ENCODE results near the gene CAV1. TPM values are rescaled to one million over a fixed set of nuclear protein-coding genes. Genes with fewer than 3 reads are reported as not detected.

The CAV1 gene
- total RNA-seq, 1 experiment from 2014 or later: 20.2 TPM

- Histone ChIP-seq H3K27me3 (ENCODE audit: insufficient read depth, low read length) (no peaks in the 10 kb centered on the region), H3K79me2 (ENCODE audit: insufficient read depth, low read length) (no peaks in the 10 kb centered on the region), H4K5ac (ENCODE audit: insufficient read length, low read depth, low read length) (no peak overlapping the region), H3K9me3 (ENCODE audit: control insufficient read depth, low read depth, low read length) (no peaks in the 10 kb centered on the region), H3K79me1 (ENCODE audit: insufficient read depth, low read depth, low read length, poor library complexity, severe bottlenecking) (no peaks in the 10 kb centered on the region), H2AFZ (ENCODE audit: low read length) (no peak overlapping the region), H2BK15ac (ENCODE audit: low read depth, low read length) (no peak overlapping the region), H4K20me1 (ENCODE audit: control insufficient read depth, insufficient read depth, insufficient read length) (no peaks in the 10 kb centered on the region), H2BK120ac (ENCODE audit: low read depth, low read length, poor library complexity, severe bottlenecking) (no peak overlapping the region), H3K4me2 (ENCODE audit: insufficient read depth, insufficient read length, low read length) (no peak overlapping the region), H2AK5ac (ENCODE audit: insufficient read length, low read length) (no peak overlapping the region), H3K9ac (ENCODE audit: extremely low read depth, insufficient read length, low read length) (no peak overlapping the region), H2BK5ac (ENCODE audit: insufficient read length, low read length) (no peak overlapping the region), H2BK20ac (ENCODE audit: low read depth, low read length, poor library complexity, severe bottlenecking) (no peak overlapping the region), H3K27ac (ENCODE audit: insufficient read length, low read depth, low read length) (no peak overlapping the region), H3K14ac (ENCODE audit: insufficient read depth, low read length) (no peak overlapping the region), H4K91ac (ENCODE audit: insufficient read length, low read depth, low read length) (no peak overlapping the region), H2BK12ac (ENCODE audit: insufficient read length, low read depth, low read length) (no peak overlapping the region), H3K56ac (ENCODE audit: insufficient read length, low read depth, low read length) (no peak overlapping the region), H4K8ac (replicated peaks; ENCODE audit: insufficient read length, low read depth, low read length) (no peak overlapping the region), H3K4ac (ENCODE audit: low read depth, low read length) (no peak overlapping the region), H3K23me2 (ENCODE audit: insufficient read length, low read depth, low read length, poor library complexity, severe bottlenecking) (no peaks in the 10 kb centered on the region), H3K23ac (ENCODE audit: insufficient read length, low read depth, low read length) (no peak overlapping the region), H3K18ac (ENCODE audit: insufficient read length, low read depth, low read length) (no peak overlapping the region), H3K4me1 (ENCODE audit: insufficient read depth, low read length) (no peaks in the 10 kb centered on the region; the same call in 1 of the 2 replicates), H3T11ph (ENCODE audit: low read length) (no peak overlapping the region)
- DNase-seq: no peak
- H3K27me3 Mint-ChIP-seq (ENCODE audit: low read depth): no peaks in the 10 kb centered on the region
- H3K27ac Mint-ChIP-seq: no peak overlapping the region
- no CpG with 5 or more reads among the region's 9 CpGs for WGBS (ENCODE audit: extremely low coverage, insufficient read length, low lambda C conversion rate)
- H3K4me3 Mint-ChIP-seq: no peak overlapping the region
- peaks cover 14 to 15% of the 10 kb centered on the region in 2 experiments for H3K4me1 Mint-ChIP-seq
- no peaks in the 10 kb centered on the region for H3K9me3 Mint-ChIP-seq
- TF ChIP-seq CTCF (conservative IDR thresholded peaks at IDR 0.05): no peak
- no peaks in the 10 kb centered on the region for H3K36me3 Mint-ChIP-seq (ENCODE audit: insufficient read depth in 1 of 3, low read depth in 3 of 3)
Observed at GRCh38 chr7:116595063-116595462, 70.2 kb downstream of the CAV1 start.

All from H9 (cell line).